T-helper 2 cell treated with Interferon-gamma antibody and Interleukin-4, amounts not matched to agents 100 ng/mL and 5 ng/mL, for 36 hours (primary cell): ENCODE measurements around the gene MEGF11. TPM values are rescaled to one million over a fixed set of nuclear protein-coding genes. Genes with fewer than 3 reads are reported as not detected.

Source experiments
- intact Hi-C: fragments of 100-400 bp; cut with micrococcal nuclease; formaldehyde crosslinking; loops from one replicate; pipeline ENCODE4 v1.15.1; 2023
- total RNA-seq: library from RNA; stranded (reverse); gene quantifications from 2 replicates; pipeline ENCODE4 v1.2.3, GENCODE V29; 2022

MEGF11 gene
- total RNA-seq, 1 donor from 2014 or later, result 0.23 TPM

DNA sequence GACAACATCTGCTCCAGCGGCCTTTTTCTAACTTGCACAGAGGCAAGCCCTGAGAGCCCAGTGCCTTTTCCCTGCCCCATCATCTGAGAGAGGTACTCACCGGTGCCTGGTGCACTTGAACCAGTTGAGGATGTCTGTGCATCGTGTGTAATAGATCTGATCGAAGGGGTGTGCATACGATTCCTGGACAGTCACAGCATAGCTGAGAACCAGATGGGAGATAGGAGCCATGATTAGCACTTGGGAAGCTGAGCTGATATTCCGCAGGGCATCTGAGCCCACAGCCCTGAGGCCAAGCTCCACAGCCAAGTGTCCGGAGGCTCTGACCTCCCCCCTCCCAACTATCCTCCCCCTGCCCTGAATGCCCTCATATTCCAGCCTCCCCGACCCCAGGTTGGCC is 129.8 kb downstream of the MEGF11 start:
- intact Hi-C loops, result no loop called here

- intact Hi-C loops, result no loop called here
These were observed 133.1 kb downstream of the MEGF11 start for GRCh38 chr15:66120422-66120821.

DNA sequence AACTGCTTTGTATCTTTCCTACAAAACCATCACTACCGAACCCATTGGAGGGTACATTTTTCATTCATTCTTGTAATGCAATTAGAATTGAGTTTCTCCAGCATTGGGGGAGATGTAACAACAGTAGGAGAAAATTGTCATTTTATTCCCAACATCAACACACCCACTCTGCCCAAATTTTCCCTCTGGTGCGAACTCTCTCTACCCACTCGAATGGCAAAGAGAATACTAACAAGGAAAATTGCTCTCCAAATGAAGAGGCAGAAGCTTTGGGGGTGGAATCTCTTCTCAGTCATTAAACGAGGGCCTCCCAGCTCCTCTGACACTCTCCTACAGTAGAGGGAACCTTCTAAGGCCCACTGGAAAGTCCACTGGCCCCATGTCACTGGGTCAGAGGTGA is 135.7 kb downstream of the MEGF11 start:
- intact Hi-C loops, result no loop called here

DNA sequence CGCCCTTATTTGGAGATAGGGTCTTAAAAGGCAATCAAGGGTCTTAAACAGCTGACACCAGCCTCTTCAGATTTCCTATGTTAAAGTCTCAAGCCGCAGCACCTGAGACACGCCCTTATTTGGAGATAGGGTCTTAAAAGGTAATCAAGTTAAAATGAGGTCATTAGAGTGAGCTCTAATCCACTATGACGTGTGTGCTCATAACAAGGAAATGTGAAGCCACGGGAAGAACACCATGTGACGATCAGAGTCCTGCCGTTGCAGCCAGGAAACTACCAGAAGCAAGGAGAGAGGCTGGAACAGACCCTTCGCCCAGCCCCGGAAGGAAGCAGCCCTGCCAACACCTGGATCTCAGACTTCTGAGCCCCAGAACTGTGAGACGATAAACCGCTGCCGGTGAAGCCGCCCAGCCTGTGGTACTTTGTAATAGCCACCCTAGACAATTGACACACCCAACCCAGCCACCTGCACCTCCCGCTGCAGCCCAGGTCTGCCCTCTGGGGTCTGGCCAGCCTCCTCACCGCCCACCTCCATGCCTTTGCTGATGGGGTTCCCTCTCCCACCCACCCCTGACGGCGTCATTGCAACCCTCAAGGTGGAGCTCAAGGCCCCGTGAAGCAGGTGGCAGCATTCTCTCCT is 137.9 kb downstream of the MEGF11 start:
- intact Hi-C loops, result no loop called here

DNA sequence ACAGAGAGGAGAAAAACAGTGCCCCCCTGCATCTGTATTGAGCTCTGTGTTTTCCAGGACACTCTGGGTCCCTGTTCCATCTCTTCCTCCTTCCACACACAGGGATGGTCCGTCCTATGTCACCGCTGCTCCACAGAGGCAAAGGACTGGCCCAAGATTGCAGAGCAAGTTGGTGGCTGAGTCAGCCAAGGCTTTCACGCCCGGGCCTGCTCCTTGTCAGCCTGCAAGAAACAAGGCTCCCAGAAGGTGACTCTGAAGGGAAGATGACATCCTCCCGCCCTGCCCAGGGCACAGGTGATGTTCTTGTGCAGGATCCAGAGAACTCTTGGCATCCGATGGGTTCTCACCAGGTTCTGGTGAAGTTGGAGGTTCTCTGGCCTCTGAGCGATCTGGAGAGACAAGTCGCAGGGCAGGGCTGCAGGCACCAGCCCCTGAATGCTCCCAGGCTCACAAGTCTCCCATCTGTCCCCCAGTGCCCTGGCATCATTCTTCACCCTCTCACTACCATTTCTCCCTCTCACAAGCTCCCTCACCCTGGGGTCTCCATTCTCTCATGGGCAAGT is 138.6 kb downstream of the MEGF11 start:
- intact Hi-C loops, result no loop called here

- intact Hi-C loops, result no loop called here
These were observed 141.2 kb downstream of the MEGF11 start for GRCh38 chr15:66112388-66112787.

GRCh38 chr15:66111363-66111762 is 142.2 kb downstream of the MEGF11 start:
- intact Hi-C loops, result no loop called here

DNA sequence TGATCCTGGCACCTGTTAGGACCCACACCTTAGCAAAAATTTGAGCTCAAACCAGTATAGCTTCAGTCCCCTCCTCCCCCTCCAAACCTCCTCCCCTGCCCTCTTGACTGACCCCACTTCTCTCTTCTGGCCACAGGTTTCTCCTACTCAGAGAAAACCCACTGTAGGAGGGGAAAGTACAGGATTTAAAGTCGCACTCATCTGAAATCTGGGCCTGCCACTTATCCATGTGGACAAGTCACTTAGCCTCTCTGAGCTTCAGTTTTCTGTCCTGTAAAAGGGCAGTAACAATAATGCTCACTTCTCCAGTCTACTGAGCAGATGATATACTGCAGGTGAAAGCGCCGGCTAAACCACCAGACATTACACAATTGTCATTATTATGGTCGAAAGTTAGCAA is 142.7 kb downstream of the MEGF11 start:
- intact Hi-C loops, result no loop called here

GRCh38 chr15:66109826-66110225 is 143.7 kb downstream of the MEGF11 start:
- intact Hi-C loops, result no loop called here

- intact Hi-C loops, result no loop called here
These were observed 144.9 kb downstream of the MEGF11 start for GRCh38 chr15:66108483-66109265.

- intact Hi-C loops, result no loop called here
These were observed 146.5 kb downstream of the MEGF11 start for GRCh38 chr15:66107070-66107469.

- intact Hi-C loops, result no loop called here
These were observed 148.0 kb downstream of the MEGF11 start for GRCh38 chr15:66105286-66106265.

DNA sequence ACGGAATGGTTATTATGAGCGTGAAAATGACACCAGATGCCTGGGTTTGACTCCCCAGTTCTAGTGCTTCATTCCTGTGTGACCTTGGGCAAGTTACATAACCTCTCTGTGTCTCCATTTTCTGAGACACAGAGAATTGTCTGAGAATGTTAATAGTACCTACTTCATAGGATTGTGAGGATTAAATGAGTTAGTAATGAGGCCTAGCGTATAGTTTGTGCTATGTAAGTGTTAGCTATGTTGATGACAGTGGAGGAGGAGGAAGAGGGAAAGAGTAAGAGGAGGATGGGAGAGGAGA is 150.3 kb downstream of the MEGF11 start:
- intact Hi-C loops, result no loop called here

- intact Hi-C loops, result no loop called here
These were observed 150.8 kb downstream of the MEGF11 start for GRCh38 chr15:66102563-66103292.

DNA sequence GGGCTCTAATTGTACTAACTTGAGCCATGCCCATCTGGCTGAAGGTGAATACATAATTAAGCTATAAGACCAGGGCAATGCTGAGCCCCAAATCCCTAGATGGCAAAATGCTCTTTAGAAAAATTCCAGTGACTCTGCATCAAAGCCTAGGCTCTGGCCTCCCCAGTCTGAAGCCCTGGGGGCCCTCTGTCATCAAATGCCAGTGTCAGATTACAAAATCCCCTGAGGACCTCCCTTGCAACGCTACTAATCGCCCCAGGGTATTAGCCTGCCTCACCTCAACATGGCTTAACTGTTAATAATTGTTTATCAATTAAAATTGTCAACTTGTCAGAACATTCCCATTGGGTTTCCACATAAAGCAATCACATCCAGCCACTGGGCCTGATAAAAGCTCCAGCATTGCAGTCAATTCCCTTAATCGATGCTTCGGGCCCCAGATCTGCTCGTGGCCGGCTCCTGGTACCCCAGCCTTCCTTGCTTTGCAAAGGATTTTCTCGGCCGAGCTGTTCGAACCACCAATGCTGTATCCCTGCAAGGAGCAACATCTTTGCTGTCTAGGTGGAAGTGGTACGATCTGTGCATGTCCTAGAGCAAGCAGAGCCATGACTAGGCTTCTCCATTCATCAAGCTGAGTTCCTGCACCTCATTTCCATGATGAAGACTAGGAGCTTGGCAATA is 151.7 kb downstream of the MEGF11 start:
- intact Hi-C loops, result no loop called here

GRCh38 chr15:66100761-66101160 is 152.8 kb downstream of the MEGF11 start:
- intact Hi-C loops, result no loop called here

DNA sequence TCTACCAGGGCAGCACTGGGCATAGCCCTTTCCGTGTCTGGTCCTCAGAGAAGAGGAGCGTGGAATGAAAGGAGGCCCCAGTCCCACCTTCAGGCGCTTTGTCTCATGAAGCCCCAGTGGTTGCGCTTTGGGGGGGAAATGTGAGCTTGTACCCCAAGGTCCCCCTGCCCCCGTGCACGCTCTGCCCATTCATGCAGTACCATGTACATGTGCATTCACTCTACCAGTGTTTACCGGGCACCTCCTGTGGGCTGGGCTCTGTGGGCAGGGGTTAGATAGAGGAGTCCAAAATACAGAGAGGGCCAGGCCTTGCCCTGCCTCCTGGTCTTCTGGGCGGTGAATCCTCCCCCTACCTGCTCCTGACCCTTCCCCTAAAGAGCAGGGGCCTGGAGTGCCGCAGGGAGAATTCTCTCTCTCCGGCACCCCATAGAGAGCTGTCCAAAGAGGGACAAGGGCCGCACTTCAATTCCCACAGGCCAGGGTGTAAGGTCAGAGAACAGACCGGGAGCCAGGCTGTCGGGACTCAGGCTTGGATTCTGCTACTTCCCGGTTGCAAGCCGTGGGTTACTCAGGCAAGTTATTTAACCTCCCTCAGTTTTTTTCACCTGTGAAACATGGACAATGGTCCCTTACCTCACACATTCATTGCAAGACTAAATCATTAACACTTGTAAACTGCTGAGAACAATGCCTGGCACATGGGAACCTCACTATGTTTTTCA is 153.4 kb downstream of the MEGF11 start:
- intact Hi-C loops, result no loop called here

- intact Hi-C loops, result no loop called here
These were observed 155.6 kb downstream of the MEGF11 start for GRCh38 chr15:66098022-66098363.

- intact Hi-C loops, result no loop called here
These were observed 156.2 kb downstream of the MEGF11 start for GRCh38 chr15:66097151-66098021.
